Duodenal mucosa (tissue), 2 donors: Measurements from ENCODE around the gene ALCAM.

Experiments
- H3K27ac ChIP-seq: one replicate; pipeline ENCODE4 v1.7.0; 2013; ENCODE audit warnings: low read depth, low read length
- H3K27me3 ChIP-seq, 2 donors: one replicate each; pipeline ENCODE4 v1.7.0; 2013; ENCODE audit warnings: low read length in 2 of 2, control low read depth in 1 of 2; ENCODE audit not compliant: insufficient read depth in 2 of 2, control insufficient read depth in 1 of 2
- H3K36me3 ChIP-seq, 2 donors: one replicate each; pipeline ENCODE4 v1.7.0; 2013; ENCODE audit warnings: low read length in 2 of 2, control low read depth in 1 of 2; ENCODE audit not compliant: insufficient read depth in 2 of 2, control insufficient read depth in 1 of 2
- H3K4me1 ChIP-seq, 2 donors: one replicate each; pipeline ENCODE4 v1.7.0; 2013; ENCODE audit warnings: low read length in 2 of 2, control low read depth in 1 of 2; ENCODE audit not compliant: insufficient read depth in 2 of 2, control insufficient read depth in 1 of 2
- H3K4me3 ChIP-seq, 2 donors: one replicate each; pipeline ENCODE4 v1.7.0; 2013; ENCODE audit warnings: low read length in 2 of 2, low read depth in 1 of 2
- H3K9ac ChIP-seq, 2 donors: one replicate each; pipeline ENCODE4 v1.7.0; 2013; ENCODE audit warnings: low read length in 2 of 2, low read depth in 1 of 2
- H3K9me3 ChIP-seq, 2 donors: one replicate each; pipeline ENCODE4 v1.7.0; 2013; ENCODE audit warnings: low read length in 2 of 2, control low read depth in 1 of 2; ENCODE audit not compliant: control insufficient read depth in 1 of 2

Gene ALCAM

DNA sequence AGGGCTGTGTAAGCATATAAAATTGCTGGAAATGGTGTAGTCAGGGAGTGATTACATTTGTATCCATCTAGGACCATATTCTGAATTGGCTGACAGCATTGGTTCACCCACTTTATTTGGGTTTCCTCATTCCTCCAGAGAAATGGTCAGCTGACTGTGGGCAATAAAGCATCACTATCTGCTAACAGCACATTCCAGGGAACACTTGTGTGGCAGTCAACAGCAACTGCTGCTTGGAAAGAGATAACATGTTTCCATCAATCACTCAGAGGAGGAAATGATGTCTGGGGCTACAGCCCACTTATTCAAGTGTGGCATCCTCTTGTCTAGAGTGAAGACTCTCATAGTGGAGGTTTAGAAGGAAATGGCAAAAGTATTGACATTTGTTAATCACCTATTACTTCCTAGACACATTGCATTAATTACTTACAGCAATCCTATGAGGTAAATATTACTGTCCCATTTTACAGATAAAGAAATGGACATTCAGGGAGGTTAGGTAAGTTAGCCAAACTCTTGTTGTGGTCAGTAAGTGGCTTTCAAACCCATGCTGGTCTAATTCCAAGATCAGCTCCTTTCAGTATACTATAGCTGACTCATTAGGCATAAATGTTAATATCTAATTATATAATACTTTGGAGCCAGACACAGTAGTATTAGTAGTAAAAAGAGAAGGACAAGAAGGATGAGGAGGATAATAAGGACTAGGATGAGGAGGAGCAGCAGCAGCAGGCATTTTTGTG lies 247.8 kb downstream of the ALCAM start:
- no peak overlapping the region for H3K27ac ChIP-seq
- no peaks in the 10 kb centered on the region for H3K36me3 ChIP-seq
- H3K9me3 ChIP-seq, result no peaks in the 10 kb centered on the region
- H3K4me1 ChIP-seq, result peaks cover 0 to 4% of the 10 kb centered on the region in 2 donors
- no peak overlapping the region for H3K9ac ChIP-seq
- no peaks in the 10 kb centered on the region for H3K27me3 ChIP-seq
- H3K4me3 ChIP-seq, result no peak overlapping the region

DNA sequence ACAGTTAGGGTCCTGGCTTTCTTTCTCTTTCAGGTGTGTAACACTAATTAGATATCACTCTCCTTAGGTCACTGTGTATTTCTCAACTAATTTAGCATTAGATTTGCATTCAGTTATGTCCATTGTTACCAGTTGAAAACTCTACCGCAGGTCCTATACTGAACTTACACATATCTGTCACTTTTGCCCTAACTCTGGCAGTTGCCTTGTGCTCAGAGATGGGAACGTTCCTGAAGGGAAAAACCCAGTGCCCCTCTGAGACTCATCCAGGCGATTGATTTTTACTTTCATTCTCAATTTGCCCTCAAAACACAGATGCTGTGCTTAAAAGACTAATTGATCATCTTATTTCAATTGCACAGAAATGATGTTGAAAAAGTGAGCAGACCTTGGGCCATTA lies 249.1 kb downstream of the ALCAM start:
- Histone ChIP-seq H3K36me3 (no peaks in the 10 kb centered on the region), H3K4me1 (peaks cover 0 to 4% of the 10 kb centered on the region in 2 donors), H3K4me3 (no peak overlapping the region), H3K27ac (no peak overlapping the region), H3K27me3 (no peaks in the 10 kb centered on the region), H3K9ac (no peak overlapping the region), H3K9me3 (no peaks in the 10 kb centered on the region)

DNA sequence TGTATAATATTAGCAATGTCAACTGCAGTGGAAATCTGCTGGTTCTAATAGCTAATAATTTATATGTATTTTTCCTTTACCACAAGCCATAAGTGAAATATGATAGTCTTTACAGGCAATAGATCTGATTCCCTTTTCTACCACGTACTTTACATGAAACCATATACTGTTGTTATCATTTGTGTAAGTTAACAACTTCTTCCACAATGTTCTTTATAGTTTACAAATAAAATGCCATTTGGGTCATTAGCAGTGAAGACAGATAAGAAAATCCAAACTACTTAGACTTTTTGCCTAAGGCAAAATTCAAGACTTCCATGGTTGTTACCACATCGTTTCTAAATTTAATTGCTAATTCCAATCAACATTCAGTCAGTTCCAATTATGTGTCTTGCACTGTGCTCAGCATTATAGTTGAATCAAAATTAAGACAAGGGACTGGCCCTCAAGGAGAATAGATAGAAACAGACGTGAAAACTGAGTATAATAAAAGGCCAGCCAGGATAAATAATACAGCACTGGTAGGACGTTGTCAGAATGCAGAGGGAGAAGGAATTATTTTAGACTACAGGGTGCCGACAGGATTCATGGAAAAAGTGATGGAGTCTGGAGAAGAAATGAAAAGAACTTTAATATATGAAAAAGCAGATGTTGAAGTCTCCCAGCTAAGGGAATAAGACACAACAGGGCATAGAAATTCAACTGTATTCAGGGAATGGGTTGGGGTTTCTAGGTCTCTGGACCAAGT lies 249.8 kb downstream of the ALCAM start:
- Histone ChIP-seq H3K9me3 (no peaks in the 10 kb centered on the region), H3K36me3 (no peaks in the 10 kb centered on the region)

DNA sequence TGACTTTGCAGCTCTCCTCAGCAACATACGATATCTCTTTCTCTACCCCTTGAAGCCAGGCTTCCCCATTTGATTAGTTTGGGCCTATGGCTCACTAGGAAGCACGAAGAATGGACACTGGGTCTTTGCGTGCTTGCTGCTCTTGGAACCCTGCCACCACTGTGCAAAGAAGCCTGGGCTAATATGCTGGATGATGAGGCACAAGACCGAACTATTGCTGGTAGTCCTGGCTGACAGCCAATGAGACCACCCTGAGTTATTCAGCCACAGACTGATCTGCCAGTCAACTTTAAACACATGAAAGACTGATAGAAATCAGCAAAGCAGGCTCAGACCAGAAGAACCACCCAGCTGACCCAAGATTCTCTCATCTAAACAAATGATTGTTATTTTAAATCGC lies 251.8 kb downstream of the ALCAM start:
- no peak overlapping the region for H3K4me3 ChIP-seq
- H3K9ac ChIP-seq, result no peak overlapping the region
- H3K36me3 ChIP-seq, result no peaks in the 10 kb centered on the region
- no peaks in the 10 kb centered on the region for H3K4me1 ChIP-seq
- no peaks in the 10 kb centered on the region for H3K27me3 ChIP-seq
- H3K27ac ChIP-seq, result no peak overlapping the region
- no peaks in the 10 kb centered on the region for H3K9me3 ChIP-seq

More for the DNA sequence above, 249.8 kb downstream of the ALCAM start:
- Histone ChIP-seq H3K27ac (no peak overlapping the region), H3K4me1 (peaks cover 0 to 4% of the 10 kb centered on the region in 2 donors), H3K9ac (no peak overlapping the region), H3K27me3 (no peaks in the 10 kb centered on the region), H3K4me3 (no peak overlapping the region)

DNA sequence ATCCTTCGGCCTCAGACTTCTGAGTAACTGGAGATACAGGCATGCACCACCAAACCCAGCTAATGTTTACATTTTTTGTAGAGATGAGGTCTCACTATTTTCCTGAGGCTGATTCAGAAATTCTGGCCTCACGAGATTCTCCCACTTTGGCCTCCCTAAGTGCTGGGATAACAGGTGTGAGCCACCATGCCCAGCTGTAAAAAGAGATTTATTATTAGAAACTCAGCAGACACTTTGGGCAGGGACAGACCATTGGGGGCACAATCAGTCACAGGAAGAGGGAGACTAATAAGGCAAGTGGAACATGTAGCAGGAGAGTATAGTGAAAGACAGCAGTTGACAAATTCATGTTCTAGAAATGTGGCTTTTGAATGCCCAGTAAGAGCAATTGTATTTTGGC lies 252.9 kb downstream of the ALCAM start:
- Histone ChIP-seq H3K27me3 (no peaks in the 10 kb centered on the region), H3K9me3 (no peaks in the 10 kb centered on the region), H3K36me3 (no peaks in the 10 kb centered on the region), H3K9ac (no peak overlapping the region), H3K27ac (no peak overlapping the region), H3K4me1 (no peaks in the 10 kb centered on the region), H3K4me3 (no peak overlapping the region)

DNA sequence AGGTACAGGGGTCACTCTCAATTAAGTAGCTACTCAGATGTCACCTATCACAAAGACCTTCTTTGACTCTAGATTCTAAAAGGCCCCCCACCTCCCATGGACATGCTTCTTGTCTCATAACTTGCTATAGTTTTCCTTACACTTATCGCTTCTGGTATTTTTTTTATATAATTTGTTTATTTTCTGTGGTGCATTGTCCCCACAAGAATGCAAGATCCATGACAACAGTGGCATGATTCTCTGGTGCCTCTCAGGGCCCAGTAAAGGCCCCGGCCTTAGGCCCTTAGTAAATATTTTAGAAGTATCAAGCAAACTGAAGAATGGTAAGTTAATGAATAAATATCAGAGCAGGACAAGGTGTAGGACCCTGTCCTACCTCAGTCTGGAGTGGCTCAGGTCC lies 253.5 kb downstream of the ALCAM start:
- no peaks in the 10 kb centered on the region for H3K9me3 ChIP-seq
- H3K27me3 ChIP-seq, result no peaks in the 10 kb centered on the region
- no peaks in the 10 kb centered on the region for H3K36me3 ChIP-seq
- H3K4me1 ChIP-seq, result no peaks in the 10 kb centered on the region
- no peak overlapping the region for H3K27ac ChIP-seq
- H3K9ac ChIP-seq, result no peak overlapping the region
- H3K4me3 ChIP-seq, result no peak overlapping the region

DNA sequence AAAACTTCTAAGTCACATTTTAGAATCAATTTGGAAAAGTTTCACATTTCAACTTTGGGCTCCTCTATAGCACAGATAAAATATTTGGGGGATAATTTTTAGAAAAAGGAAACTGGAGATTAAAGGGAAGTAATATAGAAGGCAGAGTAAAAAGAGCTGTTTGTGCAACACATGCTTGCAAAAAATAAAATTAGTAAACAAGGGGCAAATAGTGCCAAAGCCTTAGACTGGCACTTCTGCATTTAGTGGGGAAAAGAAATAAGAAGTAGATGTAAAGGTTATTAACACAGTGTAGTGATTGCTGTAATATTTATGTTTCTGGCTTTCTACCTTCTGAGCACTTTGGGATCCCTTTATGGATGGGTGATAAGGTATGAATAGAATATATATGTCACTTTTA lies 255.5 kb downstream of the ALCAM start:
- Histone ChIP-seq H3K4me3 (no peak overlapping the region), H3K9ac (no peak overlapping the region), H3K27me3 (no peaks in the 10 kb centered on the region), H3K27ac (no peak overlapping the region), H3K9me3 (no peaks in the 10 kb centered on the region), H3K36me3 (no peaks in the 10 kb centered on the region), H3K4me1 (no peaks in the 10 kb centered on the region)
